ENCODE measurements around the gene SPEM1. TPM values are rescaled to one million over a fixed set of nuclear protein-coding genes. Genes with fewer than 3 reads are reported as not detected.

SPEM1 gene
- total and polyA plus RNA-seq, 2 of the 13 experiments (the other 11 are each of a cell fraction or from before 2014, with no cell fraction given), result not detected

DNA sequence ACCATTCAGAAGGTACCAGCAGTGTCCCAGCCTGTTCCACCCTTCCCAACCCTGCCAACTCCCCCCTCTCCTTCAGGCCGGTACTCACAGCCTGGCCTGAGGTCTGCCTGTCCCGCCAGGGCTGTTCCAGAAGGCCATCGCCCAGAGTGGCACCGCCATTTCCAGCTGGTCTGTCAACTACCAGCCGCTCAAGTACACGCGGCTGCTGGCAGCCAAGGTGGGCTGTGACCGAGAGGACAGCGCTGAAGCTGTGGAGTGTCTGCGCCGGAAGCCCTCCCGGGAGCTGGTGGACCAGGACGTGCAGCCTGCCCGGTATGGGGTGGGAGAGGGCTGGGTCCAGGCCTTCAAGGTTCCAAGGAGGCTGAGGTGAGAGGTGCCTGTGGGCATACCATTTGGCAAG, 5.3 kb upstream of the SPEM1 start:
- 87% methylated on average over 7 of the region's 14 CpGs for WGBS (ENCODE audit: low lambda C conversion rate)
- H2AFZ ChIP-seq (ENCODE audit: low read length), result no peak overlapping the region
- no peak overlapping the region for H3K9ac ChIP-seq (ENCODE audit: insufficient read depth, low read depth, low read length)
- FAIRE-seq (no peak), DNase-seq (ENCODE audit: low spot score) (no peak), ATAC-seq (no peak)
- POLR2A ChIA-PET, result no interaction called here
- H3K4me2 ChIP-seq (ENCODE audit: low read depth, low read length), result no peak overlapping the region
- no peaks in the 10 kb centered on the region for H3K79me2 ChIP-seq (ENCODE audit: insufficient read depth, low read length)
- 0 out of 2 replicates have a peak, but pooled peaks cover 2% of the 10 kb centered on the region for H3K4me1 ChIP-seq (ENCODE audit: insufficient read depth, low read length)
- intact Hi-C loops (cut with micrococcal nuclease; ENCODE audit: unreplicated experiment), result no loop called here
- H3K36me3 ChIP-seq (replicated peaks in 1 of 2; ENCODE audit: control insufficient read depth in 1 of 2, insufficient read depth in 2 of 2, low read length in 2 of 2), result no peaks in the 10 kb centered on the region
- CTCF ChIA-PET (ENCODE audit: low intra/inter-chr PET ratio, low total read pairs), result no interaction called here
- no peak overlapping the region for H3K4me3 ChIP-seq (replicated peaks in 1 of 3; ENCODE audit: insufficient read depth in 1 of 3, low read depth in 2 of 3, low read length in 3 of 3)
- H3K27me3 ChIP-seq (ENCODE audit: control insufficient read depth in 1 of 2, insufficient read depth in 2 of 2, low read length in 2 of 2), result no peaks in the 10 kb centered on the region
- no peak overlapping the region for H3K27ac ChIP-seq (ENCODE audit: extremely low read length, insufficient read depth, low read length)
- no TSS peak for BruUV-seq (replicated peaks)
- H4K20me1 ChIP-seq (ENCODE audit: insufficient read depth, low read length), result no peaks in the 10 kb centered on the region
- H3K9me3 ChIP-seq (ENCODE audit: low read length), result no peaks in the 10 kb centered on the region
- in situ Hi-C loops (cut with HindIII; ENCODE audit: extremely low pct_ligation_motif_present, low pct_unique_long_range_greater_than_20kb), result no loop called here
- TF ChIP-seq ATM (IDR thresholded peaks at IDR 0.05; ENCODE audit: borderline replicate concordance) (no peak), ZNF441 (CRISPR knock-in tag; IDR thresholded peaks at IDR 0.05; ENCODE audit: borderline replicate concordance) (no peak), ADNP (CRISPR knock-in tag; IDR thresholded peaks at IDR 0.05) (no peak), PHF8 (CRISPR knock-in tag; IDR thresholded peaks at IDR 0.05) (no peak), RAD51 (IDR thresholded peaks at IDR 0.05; ENCODE audit: borderline replicate concordance) (no peak), ZNF317 (CRISPR knock-in tag; IDR thresholded peaks at IDR 0.05) (no peak), ZNF367 (CRISPR knock-in tag; IDR thresholded peaks at IDR 0.05; ENCODE audit: borderline replicate concordance) (no peak), MAZ (IDR thresholded peaks at IDR 0.05; ENCODE audit: borderline replicate concordance, low read depth, low read length) (no peak), MAZ (CRISPR knock-in tag; IDR thresholded peaks at IDR 0.05; ENCODE audit: low read depth) (no peak), THAP11 (CRISPR knock-in tag; IDR thresholded peaks at IDR 0.05) (no peak), HES4 (CRISPR knock-in tag; IDR thresholded peaks at IDR 0.05; ENCODE audit: borderline replicate concordance) (no peak), GTF2F1 (IDR thresholded peaks at IDR 0.05; ENCODE audit: low read length) (no peak), TCF12 (IDR thresholded peaks at IDR 0.05) (no peak), TCF12 (CRISPR knock-in tag; IDR thresholded peaks at IDR 0.05) (no peak), ZNF253 (CRISPR knock-in tag; IDR thresholded peaks at IDR 0.05; ENCODE audit: borderline replicate concordance) (no peak), GLI4 (CRISPR knock-in tag; IDR thresholded peaks at IDR 0.05; ENCODE audit: borderline replicate concordance) (no peak)
- TF ChIP-seq, protein P1, sequence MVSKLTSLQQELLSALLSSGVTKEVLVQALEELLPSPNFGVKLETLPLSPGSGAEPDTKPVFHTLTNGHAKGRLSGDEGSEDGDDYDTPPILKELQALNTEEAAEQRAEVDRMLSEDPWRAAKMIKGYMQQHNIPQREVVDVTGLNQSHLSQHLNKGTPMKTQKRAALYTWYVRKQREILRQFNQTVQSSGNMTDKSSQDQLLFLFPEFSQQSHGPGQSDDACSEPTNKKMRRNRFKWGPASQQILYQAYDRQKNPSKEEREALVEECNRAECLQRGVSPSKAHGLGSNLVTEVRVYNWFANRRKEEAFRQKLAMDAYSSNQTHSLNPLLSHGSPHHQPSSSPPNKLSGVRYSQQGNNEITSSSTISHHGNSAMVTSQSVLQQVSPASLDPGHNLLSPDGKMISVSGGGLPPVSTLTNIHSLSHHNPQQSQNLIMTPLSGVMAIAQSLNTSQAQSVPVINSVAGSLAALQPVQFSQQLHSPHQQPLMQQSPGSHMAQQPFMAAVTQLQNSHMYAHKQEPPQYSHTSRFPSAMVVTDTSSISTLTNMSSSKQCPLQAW (CRISPR knock-in tag; IDR thresholded peaks at IDR 0.05), result no peak
- TF ChIP-seq, protein P2, sequence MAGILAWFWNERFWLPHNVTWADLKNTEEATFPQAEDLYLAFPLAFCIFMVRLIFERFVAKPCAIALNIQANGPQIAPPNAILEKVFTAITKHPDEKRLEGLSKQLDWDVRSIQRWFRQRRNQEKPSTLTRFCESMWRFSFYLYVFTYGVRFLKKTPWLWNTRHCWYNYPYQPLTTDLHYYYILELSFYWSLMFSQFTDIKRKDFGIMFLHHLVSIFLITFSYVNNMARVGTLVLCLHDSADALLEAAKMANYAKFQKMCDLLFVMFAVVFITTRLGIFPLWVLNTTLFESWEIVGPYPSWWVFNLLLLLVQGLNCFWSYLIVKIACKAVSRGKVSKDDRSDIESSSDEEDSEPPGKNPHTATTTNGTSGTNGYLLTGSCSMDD (CRISPR knock-in tag; IDR thresholded peaks at IDR 0.05), result no peak
- TF ChIP-seq, protein P3, sequence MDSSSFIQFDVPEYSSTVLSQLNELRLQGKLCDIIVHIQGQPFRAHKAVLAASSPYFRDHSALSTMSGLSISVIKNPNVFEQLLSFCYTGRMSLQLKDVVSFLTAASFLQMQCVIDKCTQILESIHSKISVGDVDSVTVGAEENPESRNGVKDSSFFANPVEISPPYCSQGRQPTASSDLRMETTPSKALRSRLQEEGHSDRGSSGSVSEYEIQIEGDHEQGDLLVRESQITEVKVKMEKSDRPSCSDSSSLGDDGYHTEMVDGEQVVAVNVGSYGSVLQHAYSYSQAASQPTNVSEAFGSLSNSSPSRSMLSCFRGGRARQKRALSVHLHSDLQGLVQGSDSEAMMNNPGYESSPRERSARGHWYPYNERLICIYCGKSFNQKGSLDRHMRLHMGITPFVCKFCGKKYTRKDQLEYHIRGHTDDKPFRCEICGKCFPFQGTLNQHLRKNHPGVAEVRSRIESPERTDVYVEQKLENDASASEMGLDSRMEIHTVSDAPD (CRISPR knock-in tag; IDR thresholded peaks at IDR 0.05), result no peak
- TF ChIP-seq, protein P4, sequence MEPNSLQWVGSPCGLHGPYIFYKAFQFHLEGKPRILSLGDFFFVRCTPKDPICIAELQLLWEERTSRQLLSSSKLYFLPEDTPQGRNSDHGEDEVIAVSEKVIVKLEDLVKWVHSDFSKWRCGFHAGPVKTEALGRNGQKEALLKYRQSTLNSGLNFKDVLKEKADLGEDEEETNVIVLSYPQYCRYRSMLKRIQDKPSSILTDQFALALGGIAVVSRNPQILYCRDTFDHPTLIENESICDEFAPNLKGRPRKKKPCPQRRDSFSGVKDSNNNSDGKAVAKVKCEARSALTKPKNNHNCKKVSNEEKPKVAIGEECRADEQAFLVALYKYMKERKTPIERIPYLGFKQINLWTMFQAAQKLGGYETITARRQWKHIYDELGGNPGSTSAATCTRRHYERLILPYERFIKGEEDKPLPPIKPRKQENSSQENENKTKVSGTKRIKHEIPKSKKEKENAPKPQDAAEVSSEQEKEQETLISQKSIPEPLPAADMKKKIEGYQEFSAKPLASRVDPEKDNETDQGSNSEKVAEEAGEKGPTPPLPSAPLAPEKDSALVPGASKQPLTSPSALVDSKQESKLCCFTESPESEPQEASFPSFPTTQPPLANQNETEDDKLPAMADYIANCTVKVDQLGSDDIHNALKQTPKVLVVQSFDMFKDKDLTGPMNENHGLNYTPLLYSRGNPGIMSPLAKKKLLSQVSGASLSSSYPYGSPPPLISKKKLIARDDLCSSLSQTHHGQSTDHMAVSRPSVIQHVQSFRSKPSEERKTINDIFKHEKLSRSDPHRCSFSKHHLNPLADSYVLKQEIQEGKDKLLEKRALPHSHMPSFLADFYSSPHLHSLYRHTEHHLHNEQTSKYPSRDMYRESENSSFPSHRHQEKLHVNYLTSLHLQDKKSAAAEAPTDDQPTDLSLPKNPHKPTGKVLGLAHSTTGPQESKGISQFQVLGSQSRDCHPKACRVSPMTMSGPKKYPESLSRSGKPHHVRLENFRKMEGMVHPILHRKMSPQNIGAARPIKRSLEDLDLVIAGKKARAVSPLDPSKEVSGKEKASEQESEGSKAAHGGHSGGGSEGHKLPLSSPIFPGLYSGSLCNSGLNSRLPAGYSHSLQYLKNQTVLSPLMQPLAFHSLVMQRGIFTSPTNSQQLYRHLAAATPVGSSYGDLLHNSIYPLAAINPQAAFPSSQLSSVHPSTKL (CRISPR knock-in tag; IDR thresholded peaks at IDR 0.05), result no peak
